Ectodermal cell (in vitro differentiated cells): ENCODE data around the gene NBDY.

ENCODE experiments used
- H3K27ac ChIP-seq: 2 replicates; pipeline ENCODE4 v1.7.0; 2013; ENCODE audit warnings: mild to moderate bottlenecking, low read depth, low read length; ENCODE audit not compliant: insufficient read depth, poor library complexity, severe bottlenecking
- H3K27me3 ChIP-seq: 2 replicates; pipeline ENCODE4 v1.7.0; 2013; ENCODE audit warnings: mild to moderate bottlenecking, low read length; ENCODE audit not compliant: insufficient read depth, control insufficient read depth, poor library complexity, severe bottlenecking
- H3K36me3 ChIP-seq: one replicate; pipeline ENCODE4 v1.7.0; 2013; ENCODE audit warnings: low read length; ENCODE audit not compliant: control insufficient read depth, insufficient read depth
- H3K4me1 ChIP-seq: one replicate; pipeline ENCODE4 v1.7.0; 2013; ENCODE audit warnings: low read length; ENCODE audit not compliant: control insufficient read depth, insufficient read depth
- H3K4me3 ChIP-seq: 2 replicates; pipeline ENCODE4 v1.7.0; 2013; ENCODE audit warnings: low read depth, low read length, control low read depth; ENCODE audit not compliant: insufficient read depth
- H3K9me3 ChIP-seq: 2 replicates; pipeline ENCODE4 v1.7.0; 2013; ENCODE audit warnings: mild to moderate bottlenecking, low read length, moderate library complexity; ENCODE audit not compliant: control insufficient read depth
- WGBS, 2 experiments: methylation state at CpG; one replicate each; pipeline ENCODE4 v1.1.7; 2013; ENCODE audit warnings: missing lambda C conversion rate in 2 of 2; 5-methylcytosine and 5-hydroxymethylcytosine counted together

Gene NBDY

DNA sequence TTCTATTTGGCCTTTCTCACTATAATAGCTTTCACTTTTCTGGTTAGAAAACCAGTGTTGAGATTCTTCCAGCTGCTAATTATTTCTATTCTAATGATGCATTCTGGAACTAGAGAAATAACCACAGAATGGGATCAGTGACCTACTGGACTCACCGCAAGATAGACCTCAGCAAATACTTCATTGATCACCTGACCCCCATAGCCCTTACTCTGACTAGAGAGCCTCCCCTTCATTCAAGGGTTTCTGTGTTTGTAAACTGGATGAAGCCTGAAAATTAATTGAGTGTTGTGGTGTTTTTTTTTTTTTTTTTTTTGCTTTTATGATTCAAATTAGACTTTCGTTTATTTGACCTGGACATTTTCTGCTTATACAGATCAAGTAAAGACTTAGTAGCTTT lies 97.0 kb downstream of the NBDY start:
- Histone ChIP-seq H3K9me3 (no peaks in the 10 kb centered on the region), H3K27me3 (no peaks in the 10 kb centered on the region), H3K4me1 (no peaks in the 10 kb centered on the region), H3K27ac (no peak overlapping the region), H3K4me3 (no peak overlapping the region), H3K36me3 (no peaks in the 10 kb centered on the region)
- 100% methylated on average over 1 of the region's 2 CpGs; no CpG with 5 or more reads in 1 of the 2 experiments for WGBS, 2 experiments

DNA sequence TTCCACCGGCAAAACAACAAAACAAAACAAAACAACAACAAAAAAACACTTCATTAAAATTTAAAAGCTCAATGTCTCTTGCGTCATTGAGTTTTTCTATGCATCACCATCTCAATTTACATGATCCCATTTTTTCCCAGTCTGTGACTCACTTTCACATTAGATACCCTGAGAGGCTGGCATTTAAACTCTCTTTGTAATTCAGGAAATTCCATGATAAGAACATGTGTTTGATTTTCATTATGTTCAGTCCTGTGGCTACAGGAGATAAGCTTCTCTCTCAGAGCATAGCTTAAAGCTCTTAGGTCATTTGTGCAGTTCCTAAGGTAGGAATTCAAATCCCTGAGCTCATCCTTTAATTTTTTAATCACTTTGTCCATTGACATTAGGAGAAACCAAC lies 104.6 kb downstream of the NBDY start:
- Histone ChIP-seq H3K27ac (no peak overlapping the region), H3K4me3 (no peak overlapping the region), H3K4me1 (no peaks in the 10 kb centered on the region), H3K27me3 (no peaks in the 10 kb centered on the region), H3K9me3 (no peaks in the 10 kb centered on the region), H3K36me3 (no peaks in the 10 kb centered on the region)
- WGBS, 2 experiments = 88 to 98% methylated on average over 2 of the region's 2 CpGs

DNA sequence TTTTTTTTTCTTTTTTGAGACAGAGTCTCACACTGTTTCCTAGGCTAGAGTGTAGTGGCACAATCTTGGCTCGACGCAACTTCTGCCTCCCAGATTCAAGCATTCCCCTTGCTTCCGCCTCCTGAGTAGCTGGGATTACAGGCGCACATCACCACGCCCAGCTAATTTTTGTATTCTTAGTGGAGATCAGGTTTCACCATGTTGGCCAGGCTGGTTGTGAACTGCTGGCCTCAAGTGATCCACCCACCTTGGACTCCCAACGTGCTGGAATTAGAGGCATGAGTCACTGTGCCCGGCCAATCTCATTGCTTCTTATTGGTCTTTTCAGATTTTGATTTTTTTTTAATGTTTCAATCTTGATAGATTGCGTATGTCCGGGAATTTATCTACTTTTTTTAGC lies 124.4 kb downstream of the NBDY start:
- Histone ChIP-seq H3K4me1 (no peaks in the 10 kb centered on the region), H3K4me3 (no peak overlapping the region), H3K27ac (no peak overlapping the region), H3K27me3 (no peaks in the 10 kb centered on the region), H3K9me3 (no peaks in the 10 kb centered on the region), H3K36me3 (no peaks in the 10 kb centered on the region)
- 82% methylated on average over 6 to 8 of the region's 9 CpGs for WGBS, 2 experiments

DNA sequence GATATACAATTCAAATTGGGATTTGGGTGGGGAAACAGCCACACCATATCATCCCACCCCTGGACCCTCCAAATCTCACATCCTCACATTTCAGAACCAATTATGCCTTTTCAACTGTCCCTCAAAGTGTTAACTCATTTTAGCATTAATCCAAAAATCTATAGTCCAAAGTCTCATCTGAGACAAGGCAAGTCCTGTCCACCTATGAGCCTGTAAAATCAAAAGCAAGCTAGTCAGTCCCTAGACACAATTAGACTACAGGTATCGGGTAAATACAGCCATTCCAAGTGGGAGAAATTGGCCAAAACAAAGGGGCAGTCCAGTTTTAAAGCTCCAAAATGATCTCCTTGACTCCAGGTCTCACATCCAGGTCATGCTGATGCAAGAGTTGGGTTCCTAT lies 128.0 kb downstream of the NBDY start:
- Histone ChIP-seq H3K4me1 (no peaks in the 10 kb centered on the region), H3K36me3 (no peaks in the 10 kb centered on the region), H3K27ac (no peak overlapping the region), H3K4me3 (no peak overlapping the region), H3K27me3 (no peaks in the 10 kb centered on the region), H3K9me3 (no peaks in the 10 kb centered on the region)
- 86 to 96% methylated on average over 1 of the region's 1 CpG for WGBS, 2 experiments

DNA sequence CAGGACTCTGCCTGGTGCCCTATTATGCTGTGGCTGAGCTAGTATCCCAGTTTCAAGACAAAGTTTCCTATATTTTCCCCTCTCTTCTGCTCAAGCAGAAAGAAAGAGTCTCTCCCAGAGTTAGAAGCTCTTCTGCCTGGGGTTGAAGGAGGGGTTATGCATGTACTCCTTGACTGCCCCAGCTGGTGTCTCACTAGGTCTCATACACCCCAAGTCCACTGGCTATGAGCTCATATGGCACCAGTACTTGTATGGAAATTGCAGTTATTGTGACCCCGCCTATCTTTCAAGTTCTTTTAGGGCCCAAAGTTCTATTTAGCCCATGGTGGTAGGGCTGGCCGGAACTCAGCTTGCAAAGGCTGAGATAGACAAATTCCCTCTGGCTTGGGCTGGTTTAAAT lies 131.8 kb downstream of the NBDY start:
- Histone ChIP-seq H3K4me1 (no peaks in the 10 kb centered on the region), H3K9me3 (no peaks in the 10 kb centered on the region), H3K4me3 (no peak overlapping the region), H3K27ac (no peak overlapping the region), H3K27me3 (no peaks in the 10 kb centered on the region), H3K36me3 (no peaks in the 10 kb centered on the region)
- 88 to 93% methylated on average over 2 of the region's 2 CpGs for WGBS, 2 experiments
